IMR-90 (cell line): ENCODE data around the gene NDUFAF2.
"Not testable (repeated sequence)": the region's sequence is repeated elsewhere in the genome, so short reads cannot be mapped to it uniquely, and the experiment has no call there.

Source experiments
- FOS ChIP-seq: fragments of 150-350 bp; IDR thresholded peaks from 2 replicates; pipeline ENCODE4 v1.6.1; 2016; ENCODE audit warnings: low read depth, low read length
- MAFK ChIP-seq: IDR thresholded peaks from 2 replicates; pipeline ENCODE4 v1.6.1; 2012; ENCODE audit warnings: low read depth, low read length, improper control_type of control experiment
- MAZ ChIP-seq: IDR thresholded peaks from 2 replicates; pipeline ENCODE4 v1.6.1; 2012; ENCODE audit warnings: low read depth, mild to moderate bottlenecking, low read length, improper control_type of control experiment, moderate library complexity, borderline replicate concordance
- MXI1 ChIP-seq: IDR thresholded peaks from 2 replicates; pipeline ENCODE4 v1.6.1; 2012; ENCODE audit warnings: low read depth, mild to moderate bottlenecking, low read length, moderate library complexity, borderline replicate concordance
- NFE2L2 ChIP-seq: fragments of 150-350 bp; IDR thresholded peaks from 2 replicates; pipeline ENCODE4 v1.6.1; 2016; ENCODE audit warnings: low read depth, mild to moderate bottlenecking, low read length
- POLR2A ChIP-seq: IDR thresholded peaks from 2 replicates; pipeline ENCODE4 v1.6.1; 2012; ENCODE audit warnings: mild to moderate bottlenecking, low read depth, low read length
- RAD21 ChIP-seq: IDR thresholded peaks from 2 replicates; pipeline ENCODE4 v1.6.1; 2012; ENCODE audit warnings: low read length, improper control_type of control experiment
- RCOR1 ChIP-seq: IDR thresholded peaks from 2 replicates; pipeline ENCODE4 v1.6.1; 2012; ENCODE audit warnings: mild to moderate bottlenecking, low read length, improper control_type of control experiment; ENCODE audit not compliant: insufficient replicate concordance
- TF ChIP-seq, protein P1 (sequence below): fragments of 150-350 bp; IDR thresholded peaks from 2 replicates; pipeline ENCODE4 v1.6.1; 2017; ENCODE audit warnings: mild to moderate bottlenecking, antibody characterized with exemption, low read length, low read depth
- TF ChIP-seq, protein P2 (sequence below): conservative IDR thresholded peaks from 2 replicates; pipeline ENCODE4 v1.5.1; 2012; ENCODE audit warnings: mild to moderate bottlenecking, low read depth, low read length, improper control_type of control experiment
- TF ChIP-seq, protein P3 (sequence below): fragments of 150-350 bp; IDR thresholded peaks from 2 replicates; pipeline ENCODE4 v1.6.1; 2016; ENCODE audit warnings: low read depth, mild to moderate bottlenecking, low read length, moderate library complexity, borderline replicate concordance

DNA sequence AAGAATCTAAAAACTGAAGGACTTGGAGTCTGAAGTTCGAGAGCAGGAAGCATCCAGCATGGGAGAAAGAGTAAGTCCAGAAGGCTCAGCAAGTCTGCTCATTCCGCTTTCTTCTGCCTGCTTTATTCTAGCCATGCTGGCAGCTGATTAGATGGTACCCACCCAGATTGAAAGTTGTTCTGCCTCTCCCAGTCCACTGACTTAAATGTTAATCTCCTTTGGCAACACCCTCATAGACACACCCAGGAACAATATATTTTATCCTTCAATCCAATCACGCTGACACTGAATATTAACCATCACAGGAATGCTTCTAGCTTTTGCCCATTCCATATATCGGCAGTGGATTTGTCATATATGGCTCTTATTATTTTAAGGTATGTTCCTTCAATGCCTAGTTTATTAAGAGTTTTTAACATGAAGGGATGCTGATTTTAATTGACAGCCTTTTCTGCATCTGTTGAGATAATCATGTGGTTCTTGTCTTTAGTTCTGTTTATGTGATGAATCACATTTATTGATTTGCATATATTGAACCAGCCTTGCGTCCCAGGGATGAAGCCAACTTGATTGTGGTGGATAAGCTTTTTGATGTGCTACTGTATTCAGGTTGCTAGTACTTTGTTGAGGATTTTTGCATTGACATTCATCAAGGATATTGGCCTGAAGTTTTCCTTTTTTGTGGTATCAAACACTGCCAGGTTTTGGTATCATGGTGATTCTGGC lies 148.2 kb downstream of the NDUFAF2 start:
- TF ChIP-seq, protein P1, sequence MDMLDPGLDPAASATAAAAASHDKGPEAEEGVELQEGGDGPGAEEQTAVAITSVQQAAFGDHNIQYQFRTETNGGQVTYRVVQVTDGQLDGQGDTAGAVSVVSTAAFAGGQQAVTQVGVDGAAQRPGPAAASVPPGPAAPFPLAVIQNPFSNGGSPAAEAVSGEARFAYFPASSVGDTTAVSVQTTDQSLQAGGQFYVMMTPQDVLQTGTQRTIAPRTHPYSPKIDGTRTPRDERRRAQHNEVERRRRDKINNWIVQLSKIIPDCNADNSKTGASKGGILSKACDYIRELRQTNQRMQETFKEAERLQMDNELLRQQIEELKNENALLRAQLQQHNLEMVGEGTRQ: not testable (repeated sequence)
- TF ChIP-seq, protein P2, sequence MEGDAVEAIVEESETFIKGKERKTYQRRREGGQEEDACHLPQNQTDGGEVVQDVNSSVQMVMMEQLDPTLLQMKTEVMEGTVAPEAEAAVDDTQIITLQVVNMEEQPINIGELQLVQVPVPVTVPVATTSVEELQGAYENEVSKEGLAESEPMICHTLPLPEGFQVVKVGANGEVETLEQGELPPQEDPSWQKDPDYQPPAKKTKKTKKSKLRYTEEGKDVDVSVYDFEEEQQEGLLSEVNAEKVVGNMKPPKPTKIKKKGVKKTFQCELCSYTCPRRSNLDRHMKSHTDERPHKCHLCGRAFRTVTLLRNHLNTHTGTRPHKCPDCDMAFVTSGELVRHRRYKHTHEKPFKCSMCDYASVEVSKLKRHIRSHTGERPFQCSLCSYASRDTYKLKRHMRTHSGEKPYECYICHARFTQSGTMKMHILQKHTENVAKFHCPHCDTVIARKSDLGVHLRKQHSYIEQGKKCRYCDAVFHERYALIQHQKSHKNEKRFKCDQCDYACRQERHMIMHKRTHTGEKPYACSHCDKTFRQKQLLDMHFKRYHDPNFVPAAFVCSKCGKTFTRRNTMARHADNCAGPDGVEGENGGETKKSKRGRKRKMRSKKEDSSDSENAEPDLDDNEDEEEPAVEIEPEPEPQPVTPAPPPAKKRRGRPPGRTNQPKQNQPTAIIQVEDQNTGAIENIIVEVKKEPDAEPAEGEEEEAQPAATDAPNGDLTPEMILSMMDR: not testable (repeated sequence)
- TF ChIP-seq POLR2A, RCOR1, MAZ, NFE2L2, RAD21, FOS, MXI1, MAFK: not testable (repeated sequence)
- TF ChIP-seq, protein P3, sequence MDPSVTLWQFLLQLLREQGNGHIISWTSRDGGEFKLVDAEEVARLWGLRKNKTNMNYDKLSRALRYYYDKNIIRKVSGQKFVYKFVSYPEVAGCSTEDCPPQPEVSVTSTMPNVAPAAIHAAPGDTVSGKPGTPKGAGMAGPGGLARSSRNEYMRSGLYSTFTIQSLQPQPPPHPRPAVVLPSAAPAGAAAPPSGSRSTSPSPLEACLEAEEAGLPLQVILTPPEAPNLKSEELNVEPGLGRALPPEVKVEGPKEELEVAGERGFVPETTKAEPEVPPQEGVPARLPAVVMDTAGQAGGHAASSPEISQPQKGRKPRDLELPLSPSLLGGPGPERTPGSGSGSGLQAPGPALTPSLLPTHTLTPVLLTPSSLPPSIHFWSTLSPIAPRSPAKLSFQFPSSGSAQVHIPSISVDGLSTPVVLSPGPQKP: not testable (repeated sequence)
